SK-N-SH treated with all-trans-retinoic acid at 6 μM for 48 hours (cell line): ENCODE data around the gene SLC39A10.

Experiments
- ATAC-seq: fragments of 200-7000 bp; cut with Tn5 transposase; 3 replicates; pipeline ENCODE4 v1.9.1; 2020; ENCODE audit warnings: mild to moderate bottlenecking, moderate library complexity
- ARNTL ChIP-seq: fragments of 450-650 bp; formaldehyde crosslinking; IDR thresholded peaks from 2 replicates; pipeline ENCODE4 v1.5.0; 2020; ENCODE audit warnings: low read depth, mild to moderate bottlenecking, moderate library complexity, borderline replicate concordance
- BACH2 ChIP-seq: fragments of 250-450 bp; sonication (Bioruptor Pico); IDR thresholded peaks from 2 replicates; pipeline ENCODE4 v1.9.0; 2021; ENCODE audit warnings: mild to moderate bottlenecking, borderline replicate concordance
- CSDC2 ChIP-seq: fragments of 250-450 bp; sonication (Bioruptor Pico); IDR thresholded peaks from 2 replicates; pipeline ENCODE4 v1.5.0; 2020; ENCODE audit warnings: mild to moderate bottlenecking, moderate library complexity
- ESRRG ChIP-seq: fragments of 250-450 bp; sonication (Bioruptor Pico); IDR thresholded peaks from 2 replicates; pipeline ENCODE4 v1.6.1; 2021; ENCODE audit warnings: mild to moderate bottlenecking
- GLIS3 ChIP-seq: fragments of 250-450 bp; sonication (Bioruptor Pico); IDR thresholded peaks from 2 replicates; pipeline ENCODE4 v1.5.0; 2020; ENCODE audit warnings: mild to moderate bottlenecking, moderate library complexity
- ISL1 ChIP-seq: fragments of 250-450 bp; sonication (Bioruptor Pico); IDR thresholded peaks from 2 replicates; pipeline ENCODE4 v2.1.2; 2022; ENCODE audit warnings: mild to moderate bottlenecking, moderate library complexity
- OSR1 ChIP-seq: fragments of 250-450 bp; sonication (Bioruptor Pico); IDR thresholded peaks from 2 replicates; pipeline ENCODE4 v1.8.0; 2022; ENCODE audit warnings: moderate library complexity, mild to moderate bottlenecking, inconsistent platforms
- PPARA ChIP-seq: fragments of 250-450 bp; sonication (Bioruptor Pico); IDR thresholded peaks from 2 replicates; pipeline ENCODE4 v1.5.0; 2020; ENCODE audit warnings: mild to moderate bottlenecking, borderline replicate concordance
- RARB ChIP-seq: fragments of 250-450 bp; sonication (Bioruptor Pico); IDR thresholded peaks from 2 replicates; pipeline ENCODE4 v1.8.0; 2021; ENCODE audit warnings: mild to moderate bottlenecking, moderate library complexity
- SNAI2 ChIP-seq: fragments of 250-450 bp; sonication (Bioruptor Pico); IDR thresholded peaks from 2 replicates; pipeline ENCODE4 v1.5.0; 2020; ENCODE audit warnings: mild to moderate bottlenecking, moderate library complexity
- TCF4 ChIP-seq: fragments of 250-450 bp; sonication (Bioruptor Pico); IDR thresholded peaks from 2 replicates; pipeline ENCODE4 v1.8.0; 2021; ENCODE audit warnings: mild to moderate bottlenecking, moderate library complexity, borderline replicate concordance
- ZFP3 ChIP-seq: fragments of 250-450 bp; sonication (Bioruptor Pico); IDR thresholded peaks from 2 replicates; pipeline ENCODE4 v1.5.0; 2020; ENCODE audit warnings: mild to moderate bottlenecking, moderate library complexity
- ZFP30 ChIP-seq: fragments of 450-650 bp; formaldehyde crosslinking; IDR thresholded peaks from 2 replicates; pipeline ENCODE4 v1.5.0; 2022; ENCODE audit warnings: mild to moderate bottlenecking, moderate library complexity
- ZNF565 ChIP-seq: fragments of 450-650 bp; formaldehyde crosslinking; conservative IDR thresholded peaks from 2 replicates; pipeline ENCODE4 v1.5.0; 2020; ENCODE audit warnings: low read depth, mild to moderate bottlenecking, moderate library complexity
- ZNF70 ChIP-seq: fragments of 450-650 bp; formaldehyde crosslinking; IDR thresholded peaks from 2 replicates; pipeline ENCODE4 v1.5.0; 2020; ENCODE audit warnings: mild to moderate bottlenecking, moderate library complexity
- ZNF8 ChIP-seq: fragments of 450-650 bp; formaldehyde crosslinking; IDR thresholded peaks from 2 replicates; pipeline ENCODE4 v1.5.0; 2020; ENCODE audit warnings: mild to moderate bottlenecking, moderate library complexity
- TF ChIP-seq, protein P1 (sequence below): fragments of 250-450 bp; sonication (Bioruptor Pico); IDR thresholded peaks from 2 replicates; pipeline ENCODE4 v1.5.1; 2020; ENCODE audit warnings: low read depth, mild to moderate bottlenecking, moderate library complexity
- TF ChIP-seq, protein P2 (sequence below): fragments of 250-450 bp; sonication (Bioruptor Pico); IDR thresholded peaks from 2 replicates; pipeline ENCODE4 v1.8.0; 2021; ENCODE audit warnings: low read depth, mild to moderate bottlenecking, moderate library complexity, borderline replicate concordance
- TF ChIP-seq, protein P3 (sequence below): fragments of 250-450 bp; sonication (Bioruptor Pico); IDR thresholded peaks from 2 replicates; pipeline ENCODE4 v1.5.1; 2021; ENCODE audit warnings: mild to moderate bottlenecking, moderate library complexity
- TF ChIP-seq, protein P4 (sequence below): fragments of 250-450 bp; sonication (Bioruptor Pico); IDR thresholded peaks from 2 replicates; pipeline ENCODE4 v1.8.0; 2020; ENCODE audit warnings: mild to moderate bottlenecking, moderate library complexity, borderline replicate concordance

The SLC39A10 gene

DNA sequence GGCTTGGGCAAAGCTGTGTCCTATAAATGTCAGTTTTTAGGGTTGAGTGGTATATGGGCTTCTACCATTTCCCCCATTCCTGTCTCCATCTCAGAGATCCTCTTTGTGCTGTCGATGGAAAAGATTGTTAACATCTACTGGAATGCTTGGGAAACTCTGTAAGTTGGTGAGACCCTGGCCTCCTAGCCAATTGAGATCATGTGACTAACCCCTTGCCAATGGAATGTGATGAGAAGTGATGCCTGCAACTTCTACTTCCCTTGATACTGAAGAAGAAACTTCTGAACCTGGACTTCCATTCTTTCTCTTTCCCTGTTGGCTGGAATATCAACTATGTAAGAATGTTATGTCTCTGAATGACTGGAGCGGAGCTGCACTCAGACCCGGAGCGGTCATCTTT lies 14.5 kb downstream of the SLC39A10 start (continued):
- TF ChIP-seq, protein P1, sequence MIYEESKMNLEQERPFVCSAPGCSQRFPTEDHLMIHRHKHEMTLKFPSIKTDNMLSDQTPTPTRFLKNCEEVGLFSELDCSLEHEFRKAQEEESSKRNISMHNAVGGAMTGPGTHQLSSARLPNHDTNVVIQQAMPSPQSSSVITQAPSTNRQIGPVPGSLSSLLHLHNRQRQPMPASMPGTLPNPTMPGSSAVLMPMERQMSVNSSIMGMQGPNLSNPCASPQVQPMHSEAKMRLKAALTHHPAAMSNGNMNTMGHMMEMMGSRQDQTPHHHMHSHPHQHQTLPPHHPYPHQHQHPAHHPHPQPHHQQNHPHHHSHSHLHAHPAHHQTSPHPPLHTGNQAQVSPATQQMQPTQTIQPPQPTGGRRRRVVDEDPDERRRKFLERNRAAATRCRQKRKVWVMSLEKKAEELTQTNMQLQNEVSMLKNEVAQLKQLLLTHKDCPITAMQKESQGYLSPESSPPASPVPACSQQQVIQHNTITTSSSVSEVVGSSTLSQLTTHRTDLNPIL (CRISPR knock-in tag) = no peak
- no peak for TF ChIP-seq ZFP3 (CRISPR knock-in tag)
- TF ChIP-seq, all 23 proteins: peak for 0

DNA sequence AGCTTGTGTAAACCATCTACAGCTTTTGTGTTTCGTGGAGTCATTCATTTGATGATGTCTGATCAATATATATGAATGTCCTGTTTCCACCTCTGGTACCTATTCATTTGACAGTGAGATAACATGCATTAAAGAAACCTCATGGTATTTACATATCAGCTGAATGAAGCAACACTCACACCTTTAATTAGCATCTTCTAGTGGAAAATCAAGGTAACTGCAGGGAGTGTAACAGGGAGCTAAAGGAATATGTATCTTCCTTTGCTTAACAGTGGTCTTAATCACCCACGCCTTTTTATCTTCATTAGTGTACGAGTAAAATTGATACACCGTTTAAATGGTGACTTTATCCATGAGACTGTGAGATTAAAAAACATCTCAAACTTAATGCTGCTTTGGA lies 15.6 kb downstream of the SLC39A10 start:
- ATAC-seq = no peak
- TF ChIP-seq ZFP30 (CRISPR knock-in tag) (no peak), ZNF8 (CRISPR knock-in tag) (no peak), ESRRG (CRISPR knock-in tag) (no peak), ISL1 (no peak), ZNF565 (no peak), SNAI2 (CRISPR knock-in tag) (no peak), RARB (CRISPR knock-in tag) (no peak), BACH2 (CRISPR knock-in tag) (no peak), TCF4 (CRISPR knock-in tag) (no peak), ARNTL (no peak)
- TF ChIP-seq, protein P2, sequence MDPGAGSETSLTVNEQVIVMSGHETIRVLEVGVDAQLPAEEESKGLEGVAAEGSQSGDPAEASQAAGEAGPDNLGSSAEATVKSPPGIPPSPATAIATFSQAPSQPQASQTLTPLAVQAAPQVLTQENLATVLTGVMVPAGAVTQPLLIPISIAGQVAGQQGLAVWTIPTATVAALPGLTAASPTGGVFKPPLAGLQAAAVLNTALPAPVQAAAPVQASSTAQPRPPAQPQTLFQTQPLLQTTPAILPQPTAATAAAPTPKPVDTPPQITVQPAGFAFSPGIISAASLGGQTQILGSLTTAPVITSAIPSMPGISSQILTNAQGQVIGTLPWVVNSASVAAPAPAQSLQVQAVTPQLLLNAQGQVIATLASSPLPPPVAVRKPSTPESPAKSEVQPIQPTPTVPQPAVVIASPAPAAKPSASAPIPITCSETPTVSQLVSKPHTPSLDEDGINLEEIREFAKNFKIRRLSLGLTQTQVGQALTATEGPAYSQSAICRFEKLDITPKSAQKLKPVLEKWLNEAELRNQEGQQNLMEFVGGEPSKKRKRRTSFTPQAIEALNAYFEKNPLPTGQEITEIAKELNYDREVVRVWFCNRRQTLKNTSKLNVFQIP (CRISPR knock-in tag) = no peak
- TF ChIP-seq, protein P1 (CRISPR knock-in tag) = no peak
- TF ChIP-seq, protein P3, sequence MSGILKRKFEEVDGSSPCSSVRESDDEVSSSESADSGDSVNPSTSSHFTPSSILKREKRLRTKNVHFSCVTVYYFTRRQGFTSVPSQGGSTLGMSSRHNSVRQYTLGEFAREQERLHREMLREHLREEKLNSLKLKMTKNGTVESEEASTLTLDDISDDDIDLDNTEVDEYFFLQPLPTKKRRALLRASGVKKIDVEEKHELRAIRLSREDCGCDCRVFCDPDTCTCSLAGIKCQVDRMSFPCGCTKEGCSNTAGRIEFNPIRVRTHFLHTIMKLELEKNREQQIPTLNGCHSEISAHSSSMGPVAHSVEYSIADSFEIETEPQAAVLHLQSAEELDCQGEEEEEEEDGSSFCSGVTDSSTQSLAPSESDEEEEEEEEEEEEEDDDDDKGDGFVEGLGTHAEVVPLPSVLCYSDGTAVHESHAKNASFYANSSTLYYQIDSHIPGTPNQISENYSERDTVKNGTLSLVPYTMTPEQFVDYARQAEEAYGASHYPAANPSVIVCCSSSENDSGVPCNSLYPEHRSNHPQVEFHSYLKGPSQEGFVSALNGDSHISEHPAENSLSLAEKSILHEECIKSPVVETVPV (CRISPR knock-in tag) = no peak
- TF ChIP-seq, all 23 proteins: peak for 0

DNA sequence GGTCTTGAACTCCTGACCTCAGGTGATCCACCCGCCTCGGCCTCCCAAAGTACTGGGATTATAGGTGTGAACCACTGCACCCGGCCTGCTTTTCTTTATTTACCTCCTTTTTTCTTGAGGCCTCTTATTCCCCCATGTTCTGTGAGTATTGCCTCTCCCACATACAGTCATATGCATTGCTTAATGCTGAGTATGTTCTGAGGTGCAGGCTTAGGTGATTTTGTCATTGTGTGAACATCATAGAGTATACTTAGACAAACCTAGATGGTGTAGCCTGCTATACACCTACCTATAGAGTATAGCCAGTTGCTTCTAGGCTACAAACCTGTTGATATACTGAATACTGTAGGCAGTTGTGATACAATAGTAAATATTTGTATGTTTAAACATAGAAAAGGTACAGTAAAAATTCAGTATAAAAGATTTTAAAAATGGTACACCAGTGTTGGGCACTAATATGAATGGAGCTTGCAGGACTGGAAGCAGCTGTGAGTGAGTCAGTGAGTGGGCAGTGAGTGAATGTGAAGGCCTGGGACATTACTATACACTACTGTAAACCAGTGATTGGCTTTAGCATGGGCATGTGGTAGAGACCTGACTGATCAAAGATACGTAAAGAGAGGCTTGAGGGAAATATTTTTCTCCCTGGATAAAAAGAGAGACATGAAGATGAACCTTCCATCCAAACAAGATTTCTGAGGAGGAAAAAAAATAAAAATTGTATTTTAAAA lies 17.6 kb downstream of the SLC39A10 start:
- TF ChIP-seq ZNF565 = no peak
- no peak for TF ChIP-seq TCF4 (CRISPR knock-in tag)
- TF ChIP-seq, protein P3 (CRISPR knock-in tag) = no peak
- TF ChIP-seq BACH2 (CRISPR knock-in tag) = no peak
- TF ChIP-seq ZFP3 (CRISPR knock-in tag) = no peak
- TF ChIP-seq ISL1 = no peak
- TF ChIP-seq, protein P4, sequence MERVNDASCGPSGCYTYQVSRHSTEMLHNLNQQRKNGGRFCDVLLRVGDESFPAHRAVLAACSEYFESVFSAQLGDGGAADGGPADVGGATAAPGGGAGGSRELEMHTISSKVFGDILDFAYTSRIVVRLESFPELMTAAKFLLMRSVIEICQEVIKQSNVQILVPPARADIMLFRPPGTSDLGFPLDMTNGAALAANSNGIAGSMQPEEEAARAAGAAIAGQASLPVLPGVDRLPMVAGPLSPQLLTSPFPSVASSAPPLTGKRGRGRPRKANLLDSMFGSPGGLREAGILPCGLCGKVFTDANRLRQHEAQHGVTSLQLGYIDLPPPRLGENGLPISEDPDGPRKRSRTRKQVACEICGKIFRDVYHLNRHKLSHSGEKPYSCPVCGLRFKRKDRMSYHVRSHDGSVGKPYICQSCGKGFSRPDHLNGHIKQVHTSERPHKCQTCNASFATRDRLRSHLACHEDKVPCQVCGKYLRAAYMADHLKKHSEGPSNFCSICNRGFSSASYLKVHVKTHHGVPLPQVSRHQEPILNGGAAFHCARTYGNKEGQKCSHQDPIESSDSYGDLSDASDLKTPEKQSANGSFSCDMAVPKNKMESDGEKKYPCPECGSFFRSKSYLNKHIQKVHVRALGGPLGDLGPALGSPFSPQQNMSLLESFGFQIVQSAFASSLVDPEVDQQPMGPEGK (CRISPR knock-in tag) = no peak
- no peak for TF ChIP-seq ZNF8 (CRISPR knock-in tag)
- TF ChIP-seq SNAI2 (CRISPR knock-in tag) = no peak
- TF ChIP-seq, protein P1 (CRISPR knock-in tag) = no peak
- no peak for TF ChIP-seq ARNTL
- TF ChIP-seq ESRRG (CRISPR knock-in tag) = no peak
- TF ChIP-seq CSDC2 = no peak
- TF ChIP-seq PPARA (CRISPR knock-in tag) = no peak
- TF ChIP-seq OSR1 (CRISPR knock-in tag) = no peak
- no peak for TF ChIP-seq GLIS3 (CRISPR knock-in tag)
- no peak for TF ChIP-seq ZNF70
- ATAC-seq = peak; percentile 54
